ENCODE results near the gene LCN12.

DNA sequence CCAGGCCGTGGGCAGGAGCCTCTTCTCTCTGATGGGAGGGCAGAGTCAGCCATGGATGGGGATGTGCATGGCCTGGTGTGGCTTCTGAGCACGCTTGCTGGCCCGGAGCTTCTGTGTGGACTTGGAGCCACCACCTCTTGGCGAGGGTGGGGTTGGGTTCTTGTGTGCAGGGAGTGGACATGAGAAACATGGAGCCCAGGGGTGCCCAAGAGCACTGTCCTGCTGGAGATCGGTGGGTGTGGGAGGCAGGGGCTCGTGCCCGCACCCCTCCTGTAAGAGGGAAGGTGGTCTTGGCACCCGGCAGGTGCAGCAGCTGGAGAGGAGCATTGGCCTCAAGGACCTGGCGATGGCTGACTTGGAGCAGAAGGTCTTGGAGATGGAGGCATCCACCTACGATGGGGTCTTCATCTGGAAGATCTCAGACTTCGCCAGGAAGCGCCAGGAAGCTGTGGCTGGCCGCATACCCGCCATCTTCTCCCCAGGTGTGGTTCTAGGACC lies 31.3 kb upstream of the LCN12 start:
- TF ChIP-seq, protein P1, sequence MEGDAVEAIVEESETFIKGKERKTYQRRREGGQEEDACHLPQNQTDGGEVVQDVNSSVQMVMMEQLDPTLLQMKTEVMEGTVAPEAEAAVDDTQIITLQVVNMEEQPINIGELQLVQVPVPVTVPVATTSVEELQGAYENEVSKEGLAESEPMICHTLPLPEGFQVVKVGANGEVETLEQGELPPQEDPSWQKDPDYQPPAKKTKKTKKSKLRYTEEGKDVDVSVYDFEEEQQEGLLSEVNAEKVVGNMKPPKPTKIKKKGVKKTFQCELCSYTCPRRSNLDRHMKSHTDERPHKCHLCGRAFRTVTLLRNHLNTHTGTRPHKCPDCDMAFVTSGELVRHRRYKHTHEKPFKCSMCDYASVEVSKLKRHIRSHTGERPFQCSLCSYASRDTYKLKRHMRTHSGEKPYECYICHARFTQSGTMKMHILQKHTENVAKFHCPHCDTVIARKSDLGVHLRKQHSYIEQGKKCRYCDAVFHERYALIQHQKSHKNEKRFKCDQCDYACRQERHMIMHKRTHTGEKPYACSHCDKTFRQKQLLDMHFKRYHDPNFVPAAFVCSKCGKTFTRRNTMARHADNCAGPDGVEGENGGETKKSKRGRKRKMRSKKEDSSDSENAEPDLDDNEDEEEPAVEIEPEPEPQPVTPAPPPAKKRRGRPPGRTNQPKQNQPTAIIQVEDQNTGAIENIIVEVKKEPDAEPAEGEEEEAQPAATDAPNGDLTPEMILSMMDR (IDR thresholded peaks at IDR 0.05; ENCODE audit: poor library complexity, severe bottlenecking), result no peak
- TF ChIP-seq EP300 (conservative IDR thresholded peaks at IDR 0.05; ENCODE audit: poor library complexity, severe bottlenecking) (no peak), TAF1 (IDR thresholded peaks at IDR 0.05; ENCODE audit: low read depth) (no peak), POLR2AphosphoS5 (IDR thresholded peaks at IDR 0.05) (no peak), SMC3 (conservative IDR thresholded peaks at IDR 0.05; ENCODE audit: poor library complexity) (no peak), EZH2 (IDR thresholded peaks at IDR 0.05; ENCODE audit: borderline replicate concordance, insufficient read depth, low read length, poor library complexity, severe bottlenecking) (no peak)
- TF ChIP-seq, protein P2, sequence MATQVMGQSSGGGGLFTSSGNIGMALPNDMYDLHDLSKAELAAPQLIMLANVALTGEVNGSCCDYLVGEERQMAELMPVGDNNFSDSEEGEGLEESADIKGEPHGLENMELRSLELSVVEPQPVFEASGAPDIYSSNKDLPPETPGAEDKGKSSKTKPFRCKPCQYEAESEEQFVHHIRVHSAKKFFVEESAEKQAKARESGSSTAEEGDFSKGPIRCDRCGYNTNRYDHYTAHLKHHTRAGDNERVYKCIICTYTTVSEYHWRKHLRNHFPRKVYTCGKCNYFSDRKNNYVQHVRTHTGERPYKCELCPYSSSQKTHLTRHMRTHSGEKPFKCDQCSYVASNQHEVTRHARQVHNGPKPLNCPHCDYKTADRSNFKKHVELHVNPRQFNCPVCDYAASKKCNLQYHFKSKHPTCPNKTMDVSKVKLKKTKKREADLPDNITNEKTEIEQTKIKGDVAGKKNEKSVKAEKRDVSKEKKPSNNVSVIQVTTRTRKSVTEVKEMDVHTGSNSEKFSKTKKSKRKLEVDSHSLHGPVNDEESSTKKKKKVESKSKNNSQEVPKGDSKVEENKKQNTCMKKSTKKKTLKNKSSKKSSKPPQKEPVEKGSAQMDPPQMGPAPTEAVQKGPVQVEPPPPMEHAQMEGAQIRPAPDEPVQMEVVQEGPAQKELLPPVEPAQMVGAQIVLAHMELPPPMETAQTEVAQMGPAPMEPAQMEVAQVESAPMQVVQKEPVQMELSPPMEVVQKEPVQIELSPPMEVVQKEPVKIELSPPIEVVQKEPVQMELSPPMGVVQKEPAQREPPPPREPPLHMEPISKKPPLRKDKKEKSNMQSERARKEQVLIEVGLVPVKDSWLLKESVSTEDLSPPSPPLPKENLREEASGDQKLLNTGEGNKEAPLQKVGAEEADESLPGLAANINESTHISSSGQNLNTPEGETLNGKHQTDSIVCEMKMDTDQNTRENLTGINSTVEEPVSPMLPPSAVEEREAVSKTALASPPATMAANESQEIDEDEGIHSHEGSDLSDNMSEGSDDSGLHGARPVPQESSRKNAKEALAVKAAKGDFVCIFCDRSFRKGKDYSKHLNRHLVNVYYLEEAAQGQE (IDR thresholded peaks at IDR 0.05; ENCODE audit: borderline replicate concordance), result no peak

Measured in neural cell (in vitro differentiated cells).